ENCODE data around the gene ETV6. TPM values are rescaled to one million over a fixed set of nuclear protein-coding genes. Genes with fewer than 3 reads are reported as not detected.

ETV6 gene
- total RNA-seq, 2 experiments from 2014 or later, result 28.5 to 30.2 TPM

DNA sequence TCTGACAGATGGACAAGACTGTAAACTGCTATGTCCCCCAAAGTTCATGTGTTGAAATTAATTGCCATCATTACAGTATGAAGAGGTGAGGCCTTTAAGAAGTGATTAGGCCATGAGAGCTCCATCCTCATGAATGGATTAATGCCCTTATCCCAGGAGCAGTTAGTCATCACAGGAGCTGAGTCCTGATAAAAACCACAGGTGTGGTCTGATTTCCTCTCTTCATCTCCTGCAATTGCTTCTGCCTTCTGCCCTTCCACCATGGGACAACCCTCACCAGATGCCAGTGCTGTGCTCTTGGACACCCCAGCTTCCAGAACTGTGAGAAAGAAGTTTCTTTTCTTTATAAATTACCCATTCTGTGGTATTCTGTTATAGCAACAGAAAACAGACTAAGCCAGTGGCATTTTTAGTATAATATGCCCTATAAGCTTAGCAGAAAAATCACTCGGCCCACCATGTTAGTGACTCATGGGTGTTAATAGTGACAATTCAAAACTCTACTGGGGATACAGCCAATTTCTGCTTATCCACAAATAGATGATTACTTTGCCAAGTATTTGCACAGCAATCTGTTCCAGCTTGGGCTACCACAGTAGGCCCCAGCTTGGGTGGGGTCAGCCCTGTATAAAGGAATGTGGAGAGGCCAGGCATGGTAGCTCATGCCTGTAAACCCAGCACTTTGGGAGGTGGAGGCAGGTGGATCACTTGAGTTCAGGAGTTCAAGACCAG lies 292.3 kb downstream of the ETV6 start:
- ChIA-PET CTCF (interaction anchor here (0.6 kb wide), 2 partner anchors 45 to 955 kb away, joined by 3 to 4 read pairs; partner anchors contain the start of gene TAS2R50), POLR2A (no interaction called here)
- Histone ChIP-seq H3K9me3 (ENCODE audit: control insufficient read depth in 1 of 2, insufficient read depth in 1 of 2, low read length in 2 of 2) (no peaks in the 10 kb centered on the region), H3K4me3 (ENCODE audit: low read length) (no peak overlapping the region), H3K36me3 (ENCODE audit: insufficient read depth, low read length) (no peaks in the 10 kb centered on the region), H3K27me3 (ENCODE audit: control insufficient read depth in 1 of 2, insufficient read depth in 2 of 2, low read length in 2 of 2) (no peaks in the 10 kb centered on the region), H3K4me1 (ENCODE audit: insufficient read depth, low read length) (no peaks in the 10 kb centered on the region), H3K27ac (ENCODE audit: low read depth in 1 of 2, low read length in 2 of 2) (no peak overlapping the region)
- H3K4me1 Mint-ChIP-seq (ENCODE audit: low read depth), result no peaks in the 10 kb centered on the region
- intact Hi-C loops (cut with DNase I, micrococcal nuclease), result no loop called here
- DNase-seq (no peak), ATAC-seq (ENCODE audit: poor library complexity) (no peak)
- H3K4me3 Mint-ChIP-seq, result no peak overlapping the region
- H3K9me3 Mint-ChIP-seq, result peaks cover 7% of the 10 kb centered on the region
- H3K36me3 Mint-ChIP-seq (ENCODE audit: low read depth), result no peaks in the 10 kb centered on the region
- H3K27me3 Mint-ChIP-seq, result no peaks in the 10 kb centered on the region
- TF ChIP-seq, protein P1, sequence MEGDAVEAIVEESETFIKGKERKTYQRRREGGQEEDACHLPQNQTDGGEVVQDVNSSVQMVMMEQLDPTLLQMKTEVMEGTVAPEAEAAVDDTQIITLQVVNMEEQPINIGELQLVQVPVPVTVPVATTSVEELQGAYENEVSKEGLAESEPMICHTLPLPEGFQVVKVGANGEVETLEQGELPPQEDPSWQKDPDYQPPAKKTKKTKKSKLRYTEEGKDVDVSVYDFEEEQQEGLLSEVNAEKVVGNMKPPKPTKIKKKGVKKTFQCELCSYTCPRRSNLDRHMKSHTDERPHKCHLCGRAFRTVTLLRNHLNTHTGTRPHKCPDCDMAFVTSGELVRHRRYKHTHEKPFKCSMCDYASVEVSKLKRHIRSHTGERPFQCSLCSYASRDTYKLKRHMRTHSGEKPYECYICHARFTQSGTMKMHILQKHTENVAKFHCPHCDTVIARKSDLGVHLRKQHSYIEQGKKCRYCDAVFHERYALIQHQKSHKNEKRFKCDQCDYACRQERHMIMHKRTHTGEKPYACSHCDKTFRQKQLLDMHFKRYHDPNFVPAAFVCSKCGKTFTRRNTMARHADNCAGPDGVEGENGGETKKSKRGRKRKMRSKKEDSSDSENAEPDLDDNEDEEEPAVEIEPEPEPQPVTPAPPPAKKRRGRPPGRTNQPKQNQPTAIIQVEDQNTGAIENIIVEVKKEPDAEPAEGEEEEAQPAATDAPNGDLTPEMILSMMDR (IDR thresholded peaks at IDR 0.05), result no peak
- H3K27ac Mint-ChIP-seq, result no peak overlapping the region

DNA sequence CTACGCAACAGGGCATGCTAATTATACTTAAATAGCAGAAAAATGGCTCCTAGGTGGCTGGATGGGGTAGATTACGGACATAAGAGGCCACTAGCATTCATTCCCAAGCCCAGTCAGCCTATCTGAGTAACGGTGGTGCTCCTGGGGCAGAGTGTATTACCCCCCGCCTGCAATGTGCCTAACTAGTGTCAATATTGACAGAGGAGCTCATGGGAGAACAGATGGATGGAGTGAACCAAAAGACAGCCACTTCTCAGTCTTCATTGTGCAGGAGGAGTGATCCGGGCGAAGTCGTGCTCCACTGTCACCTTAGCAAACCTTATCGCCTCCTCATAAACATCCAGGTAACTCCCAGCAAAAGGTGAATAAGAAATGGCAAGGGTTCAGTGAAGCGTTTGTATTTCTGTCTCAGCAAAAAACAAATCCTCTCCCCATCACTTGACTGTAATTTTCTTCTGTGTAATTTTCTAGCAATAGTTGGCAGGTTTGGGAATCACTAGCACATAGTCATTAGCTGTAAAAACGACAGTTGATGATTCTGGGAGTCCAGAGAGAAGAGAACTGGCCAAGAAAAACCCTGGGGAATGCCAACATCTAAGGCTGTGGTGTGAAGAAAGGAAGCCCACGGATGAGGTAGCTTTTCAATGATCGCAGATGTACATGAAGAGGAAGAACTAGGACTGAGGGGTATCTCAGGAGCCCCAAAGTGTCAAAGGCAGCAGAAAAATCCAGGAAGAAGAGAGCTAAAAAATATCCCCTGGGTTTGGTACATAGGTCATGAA lies 294.6 kb downstream of the ETV6 start:
- Histone ChIP-seq H3K27me3 (ENCODE audit: control insufficient read depth in 1 of 2, insufficient read depth in 2 of 2, low read length in 2 of 2) (no peaks in the 10 kb centered on the region), H3K36me3 (ENCODE audit: insufficient read depth, low read length) (no peaks in the 10 kb centered on the region), H3K4me3 (ENCODE audit: low read length) (no peak overlapping the region), H3K4me1 (ENCODE audit: insufficient read depth, low read length) (no peaks in the 10 kb centered on the region), H3K9me3 (ENCODE audit: control insufficient read depth in 1 of 2, insufficient read depth in 1 of 2, low read length in 2 of 2) (no peaks in the 10 kb centered on the region), H3K27ac (ENCODE audit: low read depth in 1 of 2, low read length in 2 of 2) (no peak overlapping the region)
- Mint-ChIP-seq H3K27me3 (no peaks in the 10 kb centered on the region), H3K4me1 (ENCODE audit: low read depth) (peaks cover 5% of the 10 kb centered on the region), H3K4me3 (no peak overlapping the region), H3K9me3 (peaks cover 7% of the 10 kb centered on the region), H3K27ac (no peak overlapping the region), H3K36me3 (ENCODE audit: low read depth) (no peaks in the 10 kb centered on the region)
- intact Hi-C loops (cut with DNase I, micrococcal nuclease), result no loop called here
- ATAC-seq (ENCODE audit: poor library complexity) (no peak), DNase-seq (no peak)
- ChIA-PET CTCF (interaction anchor here (0.9 kb wide), 1 partner anchor 89 kb away, joined by 3 read pairs; no protein-coding TSS in a partner anchor), POLR2A (no interaction called here)
- TF ChIP-seq, protein P1 (IDR thresholded peaks at IDR 0.05), result no peak
